T-cell (primary cell): ENCODE measurements around the gene CD34. TPM values are rescaled to one million over a fixed set of nuclear protein-coding genes. Genes with fewer than 3 reads are reported as not detected.
A peak's percentile ranks its signal among the peaks of the same experiment; 100 is the strongest.

ENCODE experiments used
- ATAC-seq, 4 experiments: fragments of 200-7000 bp in 3 of 4; fragments of 150-1000 bp in 1 of 4; cut with Tn5 transposase; replicated peaks in 1 of 4; 1 replicate in 3 of 4; 2 replicates in 1 of 4; pipeline ENCODE4 v1.10.0; 2021; ENCODE audit warnings: moderate library complexity in 3 of 4, mild to moderate bottlenecking in 2 of 4, moderate number of reproducible peaks in 1 of 4
- CTCF ChIA-PET, 2 donors: fragments of 300-600 bp; sonication (Branson Sonifier 250); formaldehyde crosslinking; loops; one replicate each; lab custom pipeline; 2022; ENCODE audit warnings: antibody characterized with exemption in 2 of 2; lab: Charles Lee
- POLR2A ChIA-PET, 2 donors: fragments of 300-600 bp; sonication (Branson Sonifier 250); formaldehyde crosslinking; loops; one replicate each; lab custom pipeline; 2022; ENCODE audit warnings: antibody characterized with exemption in 2 of 2; lab: Charles Lee
- DNase-seq, 35 experiments: peaks; one replicate each; pipeline versions ENCODE4 v3.0.0 to v3.0.0-alpha.2; 2013 to 2023
- H3K27ac ChIP-seq: one replicate; pipeline ENCODE4 v1.5.1; 2013; ENCODE audit warnings: low read length
- H3K27me3 ChIP-seq, 2 experiments: replicated peaks in 1 of 2; 1 replicate in 1 of 2; 2 replicates in 1 of 2; pipeline versions ENCODE4 v1.6.1 to v1.7.0; 2013; ENCODE audit warnings: low read length in 1 of 2, mixed read lengths in 1 of 2; ENCODE audit not compliant: control insufficient read depth in 2 of 2, insufficient read depth in 2 of 2; ENCODE audit errors: extremely low read depth in 1 of 2
- H3K36me3 ChIP-seq, 2 donors: 1 replicate in 1 of 2; 2 replicates in 1 of 2; pipeline versions ENCODE4 v1.6.1 to v1.7.0; 2013; ENCODE audit warnings: low read length in 1 of 2; ENCODE audit not compliant: control insufficient read depth in 2 of 2, insufficient read depth in 1 of 2; ENCODE audit errors: extremely low read depth in 1 of 2
- H3K4me1 ChIP-seq, 2 experiments: 1 replicate in 1 of 2; 2 replicates in 1 of 2; pipeline versions ENCODE4 v1.6.1 to v1.7.0; 2013; ENCODE audit warnings: low read length in 2 of 2, mixed read lengths in 1 of 2; ENCODE audit not compliant: insufficient read depth in 2 of 2, control insufficient read depth in 1 of 2; ENCODE audit errors: extremely low read depth in 1 of 2
- H3K4me3 ChIP-seq, 2 donors: 1 replicate in 1 of 2; 2 replicates in 1 of 2; pipeline versions ENCODE4 v1.5.1 to v1.7.0; 2013; ENCODE audit warnings: mild to moderate bottlenecking in 2 of 2, low read length in 1 of 2, moderate library complexity in 1 of 2; ENCODE audit not compliant: control insufficient read depth in 1 of 2; ENCODE audit errors: extremely low read depth in 1 of 2
- H3K9me3 ChIP-seq: 2 replicates; pipeline ENCODE4 v1.7.0; 2013
- H3K27ac Mint-ChIP-seq, 2 donors: one replicate each; pipeline ENCODE4 v1.8.0; 2020 to 2021; ENCODE audit warnings: mild to moderate bottlenecking in 2 of 2, mixed read lengths in 2 of 2
- H3K27me3 Mint-ChIP-seq, 2 donors: one replicate each; pipeline ENCODE4 v1.8.0; 2021 to 2022; ENCODE audit warnings: mixed read lengths in 2 of 2
- H3K36me3 Mint-ChIP-seq: one replicate; pipeline ENCODE4 v1.8.0; 2021; ENCODE audit warnings: mixed read lengths
- H3K4me1 Mint-ChIP-seq, 3 donors: one replicate each; pipeline ENCODE4 v1.8.0; 2020 to 2022; ENCODE audit warnings: mixed read lengths in 3 of 3, mild to moderate bottlenecking in 1 of 3
- H3K4me3 Mint-ChIP-seq, 3 donors: one replicate each; pipeline ENCODE4 v1.8.0; 2020 to 2022; ENCODE audit warnings: mild to moderate bottlenecking in 3 of 3, mixed read lengths in 3 of 3, moderate library complexity in 3 of 3
- H3K9me3 Mint-ChIP-seq, 3 donors: one replicate each; pipeline ENCODE4 v1.8.0; 2020 to 2022; ENCODE audit warnings: mixed read lengths in 3 of 3
- WGBS: methylation state at CpG from one replicate; pipeline ENCODE4 v1.1.5; 2013; ENCODE audit warnings: missing lambda C conversion rate; ENCODE audit not compliant: insufficient coverage; 5-methylcytosine and 5-hydroxymethylcytosine counted together
- total RNA-seq, 35 experiments: library from RNA in 6 of 35; stranded (reverse) in 6 of 35; fragments of 120-200 nt in 1 of 35; gene quantifications; one replicate each; pipeline versions ENCODE4 v1.2.1 to v1.2.4 and lab custom pipeline; 2013 to 2026

CD34 gene
- total RNA-seq, 5 donors from 2014 or later (not counting 1 experiment from before 2014, with no cell fraction given): 0.57 to 1.6 (median 0.83) TPM

DNA sequence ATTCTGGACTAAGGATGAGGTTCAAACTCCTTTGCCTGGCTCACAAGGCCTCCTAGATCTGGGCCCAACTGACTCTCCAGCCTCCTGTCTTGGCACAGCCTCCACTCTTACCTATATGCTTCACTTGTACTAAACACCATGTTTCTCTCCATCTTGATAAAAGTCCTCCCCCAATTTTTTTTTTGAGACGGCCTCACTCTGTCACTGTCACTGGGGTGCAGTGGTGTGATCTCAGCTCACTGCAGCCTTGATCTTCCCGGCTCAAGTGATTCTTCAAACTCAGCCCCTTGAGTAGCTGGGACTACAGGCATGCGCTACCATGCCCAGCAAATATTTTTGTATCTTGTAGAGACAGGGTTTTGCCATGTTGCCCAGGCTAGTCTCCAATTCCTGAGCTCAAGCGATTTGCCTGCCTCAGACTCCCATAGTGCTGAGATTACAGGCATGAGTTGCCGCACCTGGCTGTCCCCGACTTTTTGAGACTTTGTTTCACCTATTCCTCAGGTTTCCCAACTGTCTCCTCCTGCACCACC, 39.7 kb downstream of the CD34 start:
- ChIA-PET POLR2A (interaction anchor here in 1 of 2 donors (1.0 kb wide), 1 partner anchor 13 kb away, joined by 3 read pairs; no protein-coding TSS in a partner anchor), CTCF (interaction anchor here (1.0 to 11.1 kb wide), 6 partner anchors 13 to 60 kb away, joined by 3 to 148 read pairs (median 30); no protein-coding TSS in a partner anchor)
- H3K36me3 Mint-ChIP-seq: peaks cover 10% of the 10 kb centered on the region
- peak overlapping the region; percentile 90 to 92 for H3K27ac Mint-ChIP-seq
- WGBS: 94% methylated on average over 2 of the region's 6 CpGs
- Histone ChIP-seq H3K9me3 (no peaks in the 10 kb centered on the region), H3K4me1 (peaks cover 17 to 67% of the 10 kb centered on the region in 2 experiments), H3K36me3 (peaks cover 0 to 11% of the 10 kb centered on the region in 2 donors), H3K27me3 (no peaks in the 10 kb centered on the region), H3K27ac (peak overlapping the region; percentile 69), H3K4me3 (no peak overlapping the region)
- ATAC-seq (no peak), DNase-seq (no peak)
- peaks cover 77 to 87% (median 82%) of the 10 kb centered on the region in 3 donors for H3K4me1 Mint-ChIP-seq
- no peaks in the 10 kb centered on the region for H3K9me3 Mint-ChIP-seq
- peak overlapping the region in 2 of 3 donors; percentile 26 to 91 for H3K4me3 Mint-ChIP-seq
- H3K27me3 Mint-ChIP-seq: no peaks in the 10 kb centered on the region

- Histone ChIP-seq H3K9me3 (no peaks in the 10 kb centered on the region), H3K4me3 (no peak overlapping the region), H3K27me3 (no peaks in the 10 kb centered on the region), H3K27ac (peak overlapping the region; percentile 69), H3K36me3 (peaks cover 0 to 17% of the 10 kb centered on the region in 2 donors), H3K4me1 (peaks cover 17 to 70% of the 10 kb centered on the region in 2 experiments)
- Mint-ChIP-seq H3K4me1 (peaks cover 76 to 87% (median 82%) of the 10 kb centered on the region in 3 donors), H3K4me3 (peak overlapping the region; percentile 84 to 91 (median 88)), H3K27me3 (no peaks in the 10 kb centered on the region), H3K9me3 (no peaks in the 10 kb centered on the region), H3K36me3 (peaks cover 16% of the 10 kb centered on the region), H3K27ac (peak overlapping the region; percentile 90 to 92)
- ATAC-seq (no peak), DNase-seq (no peak)
- 94% methylated on average over 3 of the region's 4 CpGs for WGBS
- ChIA-PET CTCF (interaction anchor here (1.0 to 11.1 kb wide), 8 partner anchors 14 to 60 kb away, joined by 3 to 148 read pairs (median 36); no protein-coding TSS in a partner anchor), POLR2A (interaction anchor here in 1 of 2 donors (0.6 to 1.0 kb wide), 2 partner anchors 14 to 99 kb away, joined by 3 read pairs; no protein-coding TSS in a partner anchor)
These were observed 40.5 kb downstream of the CD34 start for GRCh38 chr1:207870306-207871031.

- ChIA-PET CTCF (interaction anchor here (1.2 to 11.1 kb wide), 14 partner anchors 11 to 94 kb away, joined by 4 to 148 read pairs (median 12); no protein-coding TSS in a partner anchor), POLR2A (interaction anchor here (0.6 to 1.6 kb wide), 5 partner anchors 13 to 100 kb away, joined by 3 to 5 read pairs (median 3); no protein-coding TSS in a partner anchor)
- H3K9me3 ChIP-seq: no peaks in the 10 kb centered on the region
- Mint-ChIP-seq H3K27ac (peak overlapping the region; percentile 90 to 92), H3K36me3 (peaks cover 16% of the 10 kb centered on the region), H3K27me3 (no peaks in the 10 kb centered on the region), H3K4me3 (peak overlapping the region; percentile 84 to 91 (median 88)), H3K9me3 (no peaks in the 10 kb centered on the region), H3K4me1 (peaks cover 79 to 87% (median 85%) of the 10 kb centered on the region in 3 donors)
- no peak overlapping the region for H3K4me3 ChIP-seq
- ATAC-seq (no peak), DNase-seq (no peak)
- H3K27me3 ChIP-seq: no peaks in the 10 kb centered on the region
- peaks cover 0 to 23% of the 10 kb centered on the region in 2 donors for H3K36me3 ChIP-seq
- WGBS: 97% methylated on average over 4 of the region's 6 CpGs
- H3K27ac ChIP-seq: peak overlapping the region; percentile 69
- peaks cover 17 to 76% of the 10 kb centered on the region in 2 experiments for H3K4me1 ChIP-seq
These were observed 41.1 kb downstream of the CD34 start for GRCh38 chr1:207869859-207870258.

DNA sequence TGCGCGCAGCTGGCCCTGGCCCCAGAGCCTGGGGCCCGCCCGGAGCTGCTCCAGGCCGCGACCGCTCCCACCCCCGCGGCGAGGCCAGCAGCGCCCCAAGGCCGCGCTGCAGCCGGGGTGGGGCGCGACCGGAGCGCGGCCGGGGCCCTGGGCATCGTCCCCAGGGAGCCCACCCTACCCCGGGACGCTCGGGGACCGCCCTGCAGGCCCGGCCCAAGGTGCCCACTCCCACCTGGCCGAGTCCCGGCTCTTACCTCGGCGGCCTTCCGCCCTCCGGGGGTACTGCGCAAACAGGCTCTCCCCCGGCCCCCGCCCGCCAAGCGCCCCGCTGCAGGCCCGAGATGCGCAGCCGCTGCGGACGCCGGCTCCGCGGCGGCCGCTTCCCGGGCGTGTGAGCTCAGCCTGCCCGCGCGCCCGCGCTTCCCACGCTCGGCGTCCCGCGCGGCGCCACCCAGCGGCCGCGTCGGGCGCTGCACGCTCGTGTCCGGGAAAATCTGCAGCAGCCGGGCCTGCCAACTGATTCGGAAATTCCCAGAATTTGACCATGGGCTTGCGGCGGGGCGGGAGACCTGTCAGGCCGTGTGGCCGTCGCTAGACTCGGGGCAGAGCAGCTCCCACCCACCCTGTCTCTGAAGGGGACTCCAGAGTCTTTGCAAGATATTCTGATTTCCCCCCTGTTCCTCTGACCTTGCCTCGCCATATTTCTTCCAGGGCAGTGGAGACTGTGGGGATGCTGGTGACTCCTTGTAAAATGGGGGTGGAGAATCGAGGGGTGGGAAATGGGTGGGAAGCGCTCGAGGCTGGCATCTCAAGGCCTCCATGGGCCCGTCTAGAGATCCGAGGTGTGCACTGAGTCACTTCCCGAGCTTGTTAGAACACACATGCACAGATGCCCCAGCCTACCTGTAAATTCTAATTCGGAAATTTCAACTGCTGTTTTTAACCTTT, 41.9 kb downstream of the CD34 start:
- WGBS: under 1% methylated on average over 78 of the region's 87 CpGs

DNA sequence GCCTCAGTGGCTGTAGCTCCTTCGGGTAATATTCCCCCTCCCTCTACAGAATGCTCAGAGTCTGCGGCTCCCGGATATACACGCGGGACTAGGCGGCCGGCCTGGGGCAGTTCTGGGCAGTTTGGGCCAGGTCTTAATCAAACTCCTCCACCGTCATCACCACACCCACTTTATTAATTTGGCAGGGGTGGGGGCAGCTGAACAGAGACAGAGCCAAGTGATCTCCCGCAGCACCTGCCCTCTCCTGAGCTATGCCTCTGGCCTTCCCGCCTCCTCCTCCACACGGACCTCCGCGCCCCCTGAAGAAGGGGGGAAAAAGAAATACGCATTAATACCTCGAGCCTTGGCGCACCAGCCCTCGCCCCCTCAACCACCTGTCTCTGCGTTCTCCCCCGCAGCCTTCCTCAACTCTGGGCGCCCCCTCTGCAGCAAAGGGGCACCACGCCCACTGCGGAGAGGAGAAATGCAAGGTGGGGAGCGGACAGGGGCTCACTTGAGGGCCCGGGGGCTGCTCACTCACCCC, 42.6 kb downstream of the CD34 start:
- H3K36me3 Mint-ChIP-seq: peaks cover 19% of the 10 kb centered on the region
- H3K4me3 Mint-ChIP-seq: peak overlapping the region; percentile 91 to 97 (median 93)
- peaks cover 81 to 88% (median 86%) of the 10 kb centered on the region in 3 donors for H3K4me1 Mint-ChIP-seq
- H3K36me3 ChIP-seq: peaks cover 0 to 27% of the 10 kb centered on the region in 2 donors
- H3K9me3 Mint-ChIP-seq: no peaks in the 10 kb centered on the region
- DNase-seq: peak in 9 of 35 experiments; percentile 10 to 46 (median 14)
- ChIA-PET CTCF (interaction anchor here (0.5 to 11.1 kb wide), 25 partner anchors 8 to 104 kb away, joined by 3 to 148 read pairs (median 5); no protein-coding TSS in a partner anchor), POLR2A (interaction anchor here (0.5 to 1.6 kb wide), 6 partner anchors 39 to 544 kb away, joined by 3 to 6 read pairs (median 4); no protein-coding TSS in a partner anchor)
- peak overlapping the region; percentile 91 for H3K27ac ChIP-seq
- no peaks in the 10 kb centered on the region for H3K27me3 ChIP-seq
- 0% methylated on average over 4 of the region's 24 CpGs for WGBS
- peak in 3 of 4 experiments; percentile 2 to 19 (median 3) for ATAC-seq
- H3K4me1 ChIP-seq: peaks cover 24 to 78% of the 10 kb centered on the region in 2 experiments
- no peaks in the 10 kb centered on the region for H3K27me3 Mint-ChIP-seq
- H3K9me3 ChIP-seq: no peaks in the 10 kb centered on the region
- H3K4me3 ChIP-seq: peak overlapping the region; percentile 91
- H3K27ac Mint-ChIP-seq: peak overlapping the region; percentile 81 to 95

More for the DNA sequence above, 41.9 kb downstream of the CD34 start:
- Mint-ChIP-seq H3K4me3 (peak overlapping the region; percentile 91 to 97 (median 93)), H3K4me1 (peaks cover 82 to 89% (median 86%) of the 10 kb centered on the region in 3 donors), H3K27ac (peak overlapping the region; percentile 92 to 95), H3K27me3 (no peaks in the 10 kb centered on the region), H3K9me3 (no peaks in the 10 kb centered on the region), H3K36me3 (peaks cover 16% of the 10 kb centered on the region)
- Histone ChIP-seq H3K4me1 (peaks cover 24 to 79% of the 10 kb centered on the region in 2 experiments), H3K27me3 (no peaks in the 10 kb centered on the region), H3K4me3 (peak overlapping the region; percentile 91), H3K27ac (peak overlapping the region; percentile 91), H3K36me3 (peaks cover 0 to 25% of the 10 kb centered on the region in 2 donors), H3K9me3 (no peaks in the 10 kb centered on the region)
- ATAC-seq: peak; percentile 64 to 79 (median 70)
- ChIA-PET POLR2A (interaction anchor here (0.6 to 1.6 kb wide), 5 partner anchors 14 to 548 kb away, joined by 3 to 5 read pairs (median 3); no protein-coding TSS in a partner anchor), CTCF (interaction anchor here (0.6 to 11.1 kb wide), 21 partner anchors 10 to 105 kb away, joined by 3 to 148 read pairs (median 7); no protein-coding TSS in a partner anchor)
- peak; percentile 31 to 90 (median 59) for DNase-seq
